Mucosa of rectum (tissue), 2 donors: ENCODE results near the gene PASK.

Experiments used
- H3K27ac ChIP-seq, 2 donors: one replicate each; pipeline ENCODE4 v1.7.0; 2013; ENCODE audit warnings: inconsistent platforms in 2 of 2, low read depth in 2 of 2, low read length in 2 of 2
- H3K27me3 ChIP-seq, 2 donors: one replicate each; pipeline ENCODE4 v1.7.0; 2013; ENCODE audit warnings: low read length in 2 of 2; ENCODE audit not compliant: control insufficient read depth in 2 of 2, insufficient read depth in 2 of 2
- H3K36me3 ChIP-seq, 2 donors: one replicate each; pipeline ENCODE4 v1.7.0; 2013; ENCODE audit warnings: low read length in 2 of 2; ENCODE audit not compliant: control insufficient read depth in 2 of 2, insufficient read depth in 2 of 2
- H3K4me1 ChIP-seq, 2 donors: one replicate each; pipeline ENCODE4 v1.7.0; 2013; ENCODE audit warnings: low read length in 2 of 2, mild to moderate bottlenecking in 1 of 2; ENCODE audit not compliant: control insufficient read depth in 2 of 2, insufficient read depth in 2 of 2
- H3K4me3 ChIP-seq, 2 donors: one replicate each; pipeline ENCODE4 v1.7.0; 2013; ENCODE audit warnings: low read length in 2 of 2
- H3K9ac ChIP-seq, 2 donors: one replicate each; pipeline ENCODE4 v1.7.0; 2013; ENCODE audit warnings: low read length in 2 of 2, low read depth in 1 of 2, mild to moderate bottlenecking in 1 of 2
- H3K9me3 ChIP-seq, 2 donors: one replicate each; pipeline ENCODE4 v1.7.0; 2013; ENCODE audit warnings: low read length in 2 of 2; ENCODE audit not compliant: control insufficient read depth in 2 of 2
- donor health status: healthy.
- donor health status: Normal muscosa, but diverticular disease.

The PASK gene

DNA sequence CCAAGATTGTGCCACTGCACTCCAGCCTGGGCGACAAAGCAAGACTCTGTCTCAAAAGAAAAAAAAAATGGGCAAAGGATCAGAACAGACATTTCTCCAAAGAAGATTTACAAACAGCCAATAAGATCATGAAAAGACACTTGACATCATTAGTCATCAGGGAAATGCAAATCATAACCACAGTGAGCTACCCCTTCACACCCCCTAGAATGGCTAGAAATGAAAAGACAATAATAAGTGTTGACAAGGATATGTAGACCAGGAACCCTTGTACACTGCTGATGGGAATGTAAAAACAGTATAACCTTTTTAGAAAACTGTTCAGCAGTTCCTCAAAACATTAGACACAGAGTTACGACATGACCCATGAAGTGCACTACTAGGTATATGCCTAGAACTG, 28.8 kb downstream of the PASK start:
- Histone ChIP-seq H3K27ac (no peak overlapping the region), H3K4me3 (no peak overlapping the region), H3K27me3 (no peaks in the 10 kb centered on the region), H3K36me3 (peaks cover 0 to 4% of the 10 kb centered on the region in 2 donors), H3K9ac (no peak overlapping the region), H3K4me1 (peaks cover 0 to 3% of the 10 kb centered on the region in 2 donors), H3K9me3 (no peaks in the 10 kb centered on the region)

DNA sequence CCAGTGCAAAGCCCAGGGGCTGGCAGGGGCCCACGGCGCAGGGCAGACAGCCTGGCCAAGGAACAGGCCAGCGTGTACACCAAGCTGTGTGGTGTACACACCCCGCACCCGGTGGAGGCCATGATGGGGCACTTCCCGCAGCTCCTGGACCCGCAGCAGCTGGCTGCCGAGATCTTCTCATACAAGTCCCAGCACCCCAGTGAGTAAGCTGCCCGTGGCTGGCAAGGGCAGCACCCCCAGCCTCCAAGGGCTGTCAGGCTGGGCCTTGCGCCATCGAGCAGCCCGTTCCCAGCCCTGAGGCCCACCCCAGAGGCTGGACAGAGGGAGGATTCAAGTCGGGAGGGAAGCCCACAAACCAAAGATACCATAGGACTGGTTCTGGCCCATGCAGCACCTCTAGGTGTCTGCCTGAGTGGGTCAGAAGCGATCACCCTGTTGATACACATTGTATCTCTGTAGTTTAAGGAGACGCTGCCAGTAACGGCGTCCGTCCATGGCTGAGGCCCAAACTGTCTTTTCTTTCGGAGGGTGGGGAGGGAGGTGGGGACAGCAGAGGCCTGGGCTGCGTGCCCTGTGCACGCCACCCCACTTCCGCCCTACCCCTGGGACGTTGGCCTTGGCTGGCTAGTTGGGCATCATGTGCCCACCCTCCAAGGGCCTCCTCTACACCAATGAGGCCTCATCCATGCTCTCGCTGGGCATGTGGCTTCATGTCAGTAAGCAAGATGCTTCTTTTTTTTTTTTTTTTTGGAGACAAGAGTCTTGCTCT, 30.4 kb downstream of the PASK start:
- no peak overlapping the region for H3K9ac ChIP-seq
- H3K36me3 ChIP-seq, result peaks cover 0 to 12% of the 10 kb centered on the region in 2 donors
- no peak overlapping the region for H3K4me3 ChIP-seq
- H3K9me3 ChIP-seq, result no peaks in the 10 kb centered on the region
- H3K27me3 ChIP-seq, result no peaks in the 10 kb centered on the region
- no peak overlapping the region for H3K27ac ChIP-seq
- peaks cover 0 to under 1% of the 10 kb centered on the region in 2 donors for H3K4me1 ChIP-seq

DNA sequence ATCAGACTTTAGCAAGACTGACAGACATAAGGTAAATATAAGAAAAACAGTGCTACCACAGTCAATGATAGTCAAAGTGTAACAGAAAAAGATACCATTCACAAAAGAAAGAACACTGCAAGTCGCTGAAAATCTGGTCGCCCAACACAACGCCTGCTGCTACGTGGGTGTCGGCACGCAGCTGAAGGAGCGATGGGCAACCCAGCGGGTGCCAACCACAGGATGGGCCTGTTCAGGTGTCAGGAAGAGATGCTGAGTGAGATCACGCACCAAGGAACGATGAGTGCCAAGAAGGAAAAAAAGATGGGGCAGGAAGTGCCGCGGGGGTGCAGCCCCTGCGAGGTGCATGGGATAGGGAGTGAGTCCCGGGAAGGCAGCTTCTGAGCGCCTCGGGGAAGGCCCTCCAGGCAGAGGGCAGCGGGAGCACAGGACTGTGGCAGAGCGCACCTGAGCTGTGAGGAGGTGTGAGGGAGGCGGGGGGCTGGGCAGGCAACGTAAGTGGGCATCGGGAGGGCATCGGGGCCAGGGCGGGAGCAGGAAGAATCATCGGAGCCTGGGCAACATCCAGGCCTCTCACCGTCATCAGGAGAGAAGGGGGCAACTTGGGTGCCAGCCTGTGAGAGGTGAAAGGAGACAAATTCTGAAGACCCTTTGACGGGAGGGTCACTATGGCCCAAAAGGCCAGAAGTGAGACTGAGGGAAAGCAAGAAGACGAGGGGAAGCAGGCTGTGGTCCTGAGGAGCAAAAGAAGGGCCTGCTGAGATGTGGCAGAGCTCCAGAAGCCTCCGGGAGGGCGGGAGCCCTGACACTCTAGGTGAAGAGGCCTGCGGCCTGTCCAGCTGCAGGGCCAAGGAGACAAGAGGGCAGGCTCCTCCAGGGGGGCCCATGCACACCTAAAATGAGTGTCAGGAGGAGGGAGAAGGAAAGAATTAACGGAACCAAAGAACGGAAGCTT, 32.4 kb downstream of the PASK start:
- Histone ChIP-seq H3K9me3 (no peaks in the 10 kb centered on the region), H3K9ac (no peak overlapping the region), H3K4me1 (no peaks in the 10 kb centered on the region), H3K27ac (no peak overlapping the region), H3K36me3 (peaks cover 0 to 10% of the 10 kb centered on the region in 2 donors), H3K27me3 (no peaks in the 10 kb centered on the region), H3K4me3 (no peak overlapping the region)

DNA sequence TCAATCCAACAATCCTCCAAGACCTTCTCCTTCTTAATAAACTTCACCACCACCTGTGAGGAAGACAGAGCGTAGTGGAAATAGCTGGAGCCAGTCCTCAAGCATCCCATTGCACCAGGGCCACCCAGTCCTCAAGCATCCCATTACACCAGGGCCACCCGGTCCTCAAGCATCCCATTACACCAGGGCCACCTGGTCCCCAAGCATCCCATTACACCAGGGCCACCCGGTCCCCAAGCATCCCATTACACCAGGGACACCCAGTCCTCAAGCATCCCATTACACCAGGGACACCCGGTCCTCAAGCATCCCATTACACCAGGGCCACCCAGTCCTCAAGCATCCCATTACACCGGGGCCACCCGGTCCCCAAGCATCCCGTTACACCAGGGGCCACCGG, 33.9 kb downstream of the PASK start:
- Histone ChIP-seq H3K9ac (no peak overlapping the region), H3K9me3 (no peaks in the 10 kb centered on the region), H3K36me3 (peaks cover 0 to 8% of the 10 kb centered on the region in 2 donors), H3K27ac (no peak overlapping the region), H3K27me3 (no peaks in the 10 kb centered on the region), H3K4me1 (peaks cover 0 to 1% of the 10 kb centered on the region in 2 donors), H3K4me3 (no peak overlapping the region)

DNA sequence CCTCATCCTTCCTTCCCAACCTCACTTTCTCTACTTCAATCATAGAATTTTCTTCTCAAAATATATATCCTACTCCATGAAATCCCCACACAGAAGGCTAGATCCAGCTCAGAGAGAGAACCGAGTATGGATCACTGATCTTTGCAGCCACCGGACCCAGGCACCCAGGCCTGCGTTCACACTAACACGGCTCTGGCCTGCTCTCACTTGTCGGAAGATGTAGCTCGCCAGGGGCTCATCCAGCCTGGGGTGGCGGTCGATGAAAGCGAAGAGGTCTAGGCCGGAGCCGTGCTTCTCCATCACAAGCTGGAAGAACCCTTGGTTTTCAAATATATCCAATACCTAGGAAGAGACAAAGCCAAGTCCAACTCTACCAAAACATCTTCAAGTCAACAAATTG, 34.4 kb downstream of the PASK start:
- no peak overlapping the region for H3K9ac ChIP-seq
- H3K9me3 ChIP-seq, result no peaks in the 10 kb centered on the region
- H3K27me3 ChIP-seq, result no peaks in the 10 kb centered on the region
- peaks cover 0 to 2% of the 10 kb centered on the region in 2 donors for H3K4me1 ChIP-seq
- no peak overlapping the region for H3K27ac ChIP-seq
- H3K36me3 ChIP-seq, result peaks cover 0 to 8% of the 10 kb centered on the region in 2 donors
- H3K4me3 ChIP-seq, result no peak overlapping the region

DNA sequence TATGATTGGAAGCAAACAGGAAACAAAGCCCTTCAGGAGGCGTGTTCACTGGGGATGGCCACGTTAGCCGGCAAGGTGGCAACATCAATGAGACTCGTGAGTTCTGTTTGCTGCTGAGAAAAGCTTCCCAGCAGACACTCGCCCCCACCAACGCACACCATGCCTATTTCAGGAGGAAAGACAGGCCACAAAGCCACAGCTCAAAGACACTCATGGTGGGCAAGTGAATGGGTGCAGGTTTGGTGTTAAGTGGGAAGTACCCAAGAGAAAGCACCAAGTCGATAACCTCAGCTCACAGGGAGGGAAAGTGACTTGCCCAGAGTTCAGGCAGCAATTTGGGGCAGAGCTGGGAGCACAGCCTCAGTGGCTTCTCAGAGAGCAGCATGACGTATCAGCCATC, 36.7 kb downstream of the PASK start:
- no peak overlapping the region for H3K4me3 ChIP-seq
- peaks cover 0 to 2% of the 10 kb centered on the region in 2 donors for H3K4me1 ChIP-seq
- H3K27ac ChIP-seq, result no peak overlapping the region

DNA sequence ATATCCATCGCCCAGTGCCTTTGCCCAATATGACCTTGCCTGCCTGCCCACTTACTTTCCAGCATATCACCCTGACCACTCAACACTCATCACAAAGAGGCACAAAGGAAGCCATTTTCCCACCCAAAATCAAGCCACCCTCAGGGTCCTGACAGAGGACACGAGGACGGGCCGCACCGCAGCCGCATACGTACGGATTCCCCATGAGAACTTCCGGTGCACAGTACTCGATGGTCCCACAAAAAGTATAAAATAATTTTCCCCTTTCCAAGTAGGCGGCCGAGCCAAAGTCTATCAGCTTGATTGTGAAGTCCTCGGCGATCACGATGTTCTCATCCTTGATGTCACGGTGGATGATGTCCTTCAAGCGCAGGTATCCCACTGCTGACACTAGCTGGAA, 37.2 kb downstream of the PASK start:
- H3K27ac ChIP-seq, result no peak overlapping the region
- no peak overlapping the region for H3K4me3 ChIP-seq
- no peak overlapping the region for H3K9ac ChIP-seq
- peaks cover 0 to 8% of the 10 kb centered on the region in 2 donors for H3K36me3 ChIP-seq
- H3K4me1 ChIP-seq, result peaks cover 0 to 2% of the 10 kb centered on the region in 2 donors
- no peaks in the 10 kb centered on the region for H3K27me3 ChIP-seq
- H3K9me3 ChIP-seq, result no peaks in the 10 kb centered on the region

More for the DNA sequence above, 36.7 kb downstream of the PASK start:
- Histone ChIP-seq H3K27me3 (no peaks in the 10 kb centered on the region), H3K9me3 (no peaks in the 10 kb centered on the region), H3K36me3 (peaks cover 0 to 8% of the 10 kb centered on the region in 2 donors), H3K9ac (no peak overlapping the region)

DNA sequence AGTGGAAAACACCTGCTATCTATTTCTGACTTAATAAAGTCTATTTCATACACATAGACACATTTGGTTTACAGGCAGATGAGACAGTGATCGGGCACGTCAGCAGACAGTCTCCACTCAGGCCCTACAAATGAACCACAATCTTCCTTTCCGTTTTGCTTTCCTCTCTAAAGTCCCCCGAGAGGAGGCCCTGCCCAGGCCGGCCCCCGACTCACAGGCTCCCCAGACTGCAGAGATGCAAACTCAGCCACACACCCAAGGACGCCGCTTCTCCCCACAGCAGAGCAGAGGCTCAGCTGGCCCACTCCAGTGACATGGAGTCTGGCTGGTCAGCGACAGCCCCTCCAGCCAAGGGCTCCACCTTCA, 37.8 kb downstream of the PASK start:
- no peak overlapping the region for H3K9ac ChIP-seq
- H3K36me3 ChIP-seq, result peaks cover 0 to 8% of the 10 kb centered on the region in 2 donors
- peaks cover 0 to 2% of the 10 kb centered on the region in 2 donors for H3K4me1 ChIP-seq
- H3K9me3 ChIP-seq, result no peaks in the 10 kb centered on the region
- no peak overlapping the region for H3K4me3 ChIP-seq
- H3K27ac ChIP-seq, result peak overlapping the region in 1 of 2 donors; percentile 52
- no peaks in the 10 kb centered on the region for H3K27me3 ChIP-seq

DNA sequence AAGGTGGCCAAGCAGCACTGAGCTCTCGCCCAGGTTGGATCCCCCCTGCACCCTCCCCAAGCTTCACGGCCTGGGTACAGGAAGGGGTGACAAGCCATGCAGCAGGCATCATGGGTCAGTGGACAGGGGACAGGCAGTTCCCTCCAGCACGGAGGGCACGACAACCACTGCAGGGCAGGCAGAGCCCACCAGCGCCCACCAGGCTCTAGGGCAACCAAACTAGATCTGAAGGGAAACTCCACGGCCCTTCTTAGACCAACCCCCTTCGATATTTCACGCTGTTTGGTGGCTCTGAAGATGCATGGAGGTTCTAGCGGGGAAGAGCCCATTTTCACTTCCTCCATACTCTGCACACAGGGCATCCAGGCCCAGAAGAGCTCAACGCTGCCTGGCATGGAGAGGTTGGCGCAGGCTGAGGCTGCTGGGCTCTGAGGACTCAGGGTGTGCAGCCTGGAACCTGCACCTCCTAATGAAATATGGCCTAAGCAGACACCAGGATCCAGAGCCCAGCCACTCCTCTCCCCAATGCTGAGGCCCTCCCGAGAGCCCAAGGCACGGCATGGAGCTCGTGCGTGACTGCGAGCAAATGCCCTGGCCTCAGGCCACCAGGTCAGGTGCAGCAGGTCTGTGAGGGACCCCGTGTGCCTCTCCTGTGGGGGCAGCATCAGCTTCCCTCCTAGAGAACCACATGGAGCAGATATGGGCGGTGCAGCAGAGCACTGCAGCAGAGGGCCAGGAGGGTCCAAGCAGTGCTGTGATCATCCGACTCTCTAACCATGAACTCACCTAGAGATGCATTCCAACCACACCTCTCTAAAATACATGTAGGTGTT, 38.4 kb downstream of the PASK start:
- Histone ChIP-seq H3K27ac (peak overlapping the region in 1 of 2 donors; percentile 52), H3K9me3 (no peaks in the 10 kb centered on the region), H3K9ac (no peak overlapping the region), H3K27me3 (no peaks in the 10 kb centered on the region), H3K36me3 (peaks cover 0 to 8% of the 10 kb centered on the region in 2 donors), H3K4me3 (no peak overlapping the region), H3K4me1 (peaks cover 0 to 2% of the 10 kb centered on the region in 2 donors)
